K562 (cell line): ENCODE data around the gene UTP15. TPM values are rescaled to one million over a fixed set of nuclear protein-coding genes. Genes with fewer than 3 reads are reported as not detected.

Experiments used
- ETV5 ChIP-seq: sonication (generic); formaldehyde crosslinking; IDR thresholded peaks from 2 replicates; pipeline ENCODE4 v1.4.0; 2020; ENCODE audit warnings: low read depth, mild to moderate bottlenecking, missing genetic modification reagents
- GMEB1 ChIP-seq: fragments of 250-450 bp; sonication (Bioruptor Pico); IDR thresholded peaks from 2 replicates; pipeline ENCODE4 v1.4.0; 2020; ENCODE audit warnings: mild to moderate bottlenecking
- L3MBTL2 ChIP-seq: fragments of 450-650 bp; IDR thresholded peaks from 2 replicates; pipeline ENCODE4 v1.6.1; 2016; ENCODE audit warnings: mild to moderate bottlenecking, moderate library complexity
- MXD1 ChIP-seq: fragments of 250-450 bp; sonication (Bioruptor Pico); IDR thresholded peaks from 2 replicates; pipeline ENCODE4 v1.8.0; 2021; ENCODE audit warnings: borderline replicate concordance, mild to moderate bottlenecking, moderate library complexity; ENCODE audit not compliant: poor library complexity, severe bottlenecking
- NRF1 ChIP-seq, 2 experiments: fragments of 450-650 bp; IDR thresholded peaks in 1 of 2; conservative IDR thresholded peaks in 1 of 2; 2 replicates each; pipeline ENCODE4 v1.6.1; 2014; ENCODE audit warnings: mild to moderate bottlenecking in 2 of 2
- NUFIP1 ChIP-seq: fragments of 450-650 bp; IDR thresholded peaks from 2 replicates; pipeline ENCODE4 v1.6.1; 2018; ENCODE audit not compliant: partially characterized antibody
- TBP ChIP-seq: optimal IDR thresholded peaks from 2 replicates; pipeline ENCODE3; 2011; ENCODE audit warnings: low read depth, low read length, improper control_type of control experiment
- TEAD1 ChIP-seq, 2 experiments: fragments of 450-650 bp in 1 of 2; sonication (generic) in 1 of 2; formaldehyde crosslinking; IDR thresholded peaks; 2 replicates each; pipeline versions ENCODE4 v1.4.0 to v1.8.0; 2020 to 2022; ENCODE audit warnings: mild to moderate bottlenecking in 2 of 2, missing genetic modification reagents in 1 of 2
- TGIF2 ChIP-seq: sonication (generic); formaldehyde crosslinking; IDR thresholded peaks from 2 replicates; pipeline ENCODE4 v1.8.1; 2022; ENCODE audit warnings: mild to moderate bottlenecking, missing genetic modification reagents, moderate library complexity
- USF2 ChIP-seq: sonication (generic); formaldehyde crosslinking; IDR thresholded peaks from 2 replicates; pipeline ENCODE4 v1.5.0; 2020; ENCODE audit warnings: missing genetic modification reagents
- ZNF395 ChIP-seq: fragments of 200-800 bp; sonication (Bioruptor generic); IDR thresholded peaks from 2 replicates; pipeline ENCODE4 v1.6.1; 2017; ENCODE audit warnings: missing genetic modification characterization, missing compliant biosample characterization
- polyA plus RNA-seq, 8 experiments: library from polyadenylated mRNA; depleted of rRNA in 4 of 8; stranded (reverse) in 5 of 8; unstranded in 3 of 8; fragments of >200 nt; fragmentation: Nextera tagmentation in 2 of 8; fragmentation: Illumina TruSeq in 1 of 8; extraction: Ambion mirVana in 2 of 8; extraction: Trizol in 1 of 8; gene quantifications; 2 replicates each; pipeline versions ENCODE4 v1.2.1 to v1.2.3, GENCODE V29; 2011 to 2014; ENCODE audit warnings: inconsistent platforms in 1 of 8, missing spikeins in 1 of 8
- total RNA-seq, 7 experiments: library from RNA; depleted of rRNA in 6 of 7; stranded (reverse); fragments of >200 nt in 6 of 7; fragmentation: Illumina TruSeq in 2 of 7; extraction: Trizol in 2 of 7; gene quantifications; 2 replicates each; pipeline versions ENCODE4 v1.2.1 to v1.2.3, GENCODE V29; 2011 to 2021; ENCODE audit warnings: low replicate concordance in 1 of 7
- TF ChIP-seq, protein P1 (sequence below), 2 experiments: fragments of 450-650 bp in 1 of 2; sonication (generic) in 1 of 2; formaldehyde crosslinking in 1 of 2; IDR thresholded peaks; 2 replicates each; pipeline versions ENCODE4 v1.7.1 to v1.9.0; 2016 to 2022; ENCODE audit warnings: inconsistent platforms in 1 of 2, mild to moderate bottlenecking in 1 of 2, missing genetic modification reagents in 1 of 2

UTP15 gene
- total and polyA plus RNA-seq, 9 of the 15 experiments (the other 6 are each of a cell fraction or from before 2014, with no cell fraction given): 28.1 to 49.3 (median 37.0) TPM

- TF ChIP-seq USF2 (peak; percentile 67), TEAD1 (CRISPR knock-in tag; IDR thresholded peaks at IDR 0.05) (peak; percentile 9 to 40; a peak in 2 of 4 replicates), ZNF395 (CRISPR knock-in tag) (peak; percentile 94), GMEB1 (peak; percentile 90), TGIF2 (CRISPR knock-in tag) (no peak), MXD1 (peak; percentile 94), NUFIP1 (no peak), NRF1 (conservative IDR thresholded peaks at IDR 0.05 in 1 of 2, IDR thresholded peaks at IDR 0.05 in 1 of 2) (peak; percentile 91 to 92), L3MBTL2 (peak; percentile 48), TBP (peak; percentile 41), ETV5 (CRISPR knock-in tag) (peak; percentile 67)
- TF ChIP-seq, protein P1, sequence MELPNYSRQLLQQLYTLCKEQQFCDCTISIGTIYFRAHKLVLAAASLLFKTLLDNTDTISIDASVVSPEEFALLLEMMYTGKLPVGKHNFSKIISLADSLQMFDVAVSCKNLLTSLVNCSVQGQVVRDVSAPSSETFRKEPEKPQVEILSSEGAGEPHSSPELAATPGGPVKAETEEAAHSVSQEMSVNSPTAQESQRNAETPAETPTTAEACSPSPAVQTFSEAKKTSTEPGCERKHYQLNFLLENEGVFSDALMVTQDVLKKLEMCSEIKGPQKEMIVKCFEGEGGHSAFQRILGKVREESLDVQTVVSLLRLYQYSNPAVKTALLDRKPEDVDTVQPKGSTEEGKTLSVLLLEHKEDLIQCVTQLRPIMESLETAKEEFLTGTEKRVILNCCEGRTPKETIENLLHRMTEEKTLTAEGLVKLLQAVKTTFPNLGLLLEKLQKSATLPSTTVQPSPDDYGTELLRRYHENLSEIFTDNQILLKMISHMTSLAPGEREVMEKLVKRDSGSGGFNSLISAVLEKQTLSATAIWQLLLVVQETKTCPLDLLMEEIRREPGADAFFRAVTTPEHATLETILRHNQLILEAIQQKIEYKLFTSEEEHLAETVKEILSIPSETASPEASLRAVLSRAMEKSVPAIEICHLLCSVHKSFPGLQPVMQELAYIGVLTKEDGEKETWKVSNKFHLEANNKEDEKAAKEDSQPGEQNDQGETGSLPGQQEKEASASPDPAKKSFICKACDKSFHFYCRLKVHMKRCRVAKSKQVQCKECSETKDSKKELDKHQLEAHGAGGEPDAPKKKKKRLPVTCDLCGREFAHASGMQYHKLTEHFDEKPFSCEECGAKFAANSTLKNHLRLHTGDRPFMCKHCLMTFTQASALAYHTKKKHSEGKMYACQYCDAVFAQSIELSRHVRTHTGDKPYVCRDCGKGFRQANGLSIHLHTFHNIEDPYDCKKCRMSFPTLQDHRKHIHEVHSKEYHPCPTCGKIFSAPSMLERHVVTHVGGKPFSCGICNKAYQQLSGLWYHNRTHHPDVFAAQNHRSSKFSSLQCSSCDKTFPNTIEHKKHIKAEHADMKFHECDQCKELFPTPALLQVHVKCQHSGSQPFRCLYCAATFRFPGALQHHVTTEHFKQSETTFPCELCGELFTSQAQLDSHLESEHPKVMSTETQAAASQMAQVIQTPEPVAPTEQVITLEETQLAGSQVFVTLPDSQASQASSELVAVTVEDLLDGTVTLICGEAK (IDR thresholded peaks at IDR 0.05): peak; percentile 85
- TF ChIP-seq, protein P1 (CRISPR knock-in tag; IDR thresholded peaks at IDR 0.05): no peak
Observed at GRCh38 chr5:73565139-73565968, at the start of gene UTP15, which contains the start of gene ANKRA2 (continued).
